ENCODE data around the gene CARM1. TPM values are rescaled to one million over a fixed set of nuclear protein-coding genes. Genes with fewer than 3 reads are reported as not detected.
"Not testable (repeated sequence)": the region's sequence is repeated elsewhere in the genome, so short reads cannot be mapped to it uniquely, and the experiment has no call there.

The CARM1 gene
- total RNA-seq, 5 donors from 2014 or later (not counting 1 experiment from before 2014, with no cell fraction given), result 22.3 to 35.2 (median 30.8) TPM

DNA sequence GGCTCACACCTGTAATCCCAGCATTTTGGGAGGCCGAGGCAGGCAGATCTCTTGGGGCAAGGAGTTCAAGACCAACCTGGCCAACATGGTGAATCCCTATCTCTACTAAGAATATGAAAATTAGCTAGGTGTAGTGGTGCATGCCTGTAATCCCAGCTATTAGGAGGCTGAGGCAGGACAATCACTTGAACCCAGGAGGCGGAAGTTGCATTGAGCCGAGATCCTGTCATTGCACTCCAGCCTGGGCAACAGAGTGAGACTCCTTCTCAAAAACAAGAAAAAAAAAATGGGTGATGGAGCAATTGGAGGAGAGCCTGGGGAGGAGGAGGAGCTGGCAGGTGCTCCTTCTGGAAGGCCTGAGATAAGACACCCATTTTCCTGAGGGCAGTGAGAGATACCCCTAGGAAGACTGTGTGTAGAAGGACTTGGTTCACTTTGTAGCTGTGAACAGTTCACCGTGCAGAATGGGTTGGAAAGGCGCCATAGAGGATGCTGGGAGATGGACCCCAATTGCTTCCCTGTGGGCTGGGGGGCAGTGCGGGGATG, 8.7 kb upstream of the CARM1 start:
- no peak overlapping the region for H3K4me3 Mint-ChIP-seq
- Histone ChIP-seq H3K4me3 (ENCODE audit: control insufficient read depth in 1 of 2, extremely low read depth in 1 of 2, low read length in 1 of 2) (no peak overlapping the region), H3K27me3 (replicated peaks in 1 of 2; ENCODE audit: control insufficient read depth in 2 of 2, extremely low read depth in 1 of 2, insufficient read depth in 2 of 2, low read length in 1 of 2) (no peaks in the 10 kb centered on the region), H3K36me3 (ENCODE audit: control insufficient read depth in 2 of 2, extremely low read depth in 1 of 2, insufficient read depth in 1 of 2, low read length in 1 of 2) (no peaks in the 10 kb centered on the region), H3K4me1 (ENCODE audit: control insufficient read depth in 1 of 2, extremely low read depth in 1 of 2, insufficient read depth in 2 of 2, low read length in 2 of 2) (peaks cover 0 to 10% of the 10 kb centered on the region in 2 experiments), H3K27ac (ENCODE audit: low read length) (no peak overlapping the region), H3K9me3 (no peaks in the 10 kb centered on the region)
- H3K4me1 Mint-ChIP-seq, result peaks cover 10 to 17% (median 13%) of the 10 kb centered on the region in 3 donors
- DNase-seq, result no peak
- H3K27me3 Mint-ChIP-seq, result no peaks in the 10 kb centered on the region
- ATAC-seq (replicated peaks in 1 of 4), result no peak
- no peak overlapping the region for H3K27ac Mint-ChIP-seq
- no peaks in the 10 kb centered on the region for H3K36me3 Mint-ChIP-seq
- H3K9me3 Mint-ChIP-seq, result no peaks in the 10 kb centered on the region
- WGBS (ENCODE audit: insufficient coverage), result 93% methylated on average over 4 of the region's 6 CpGs
- ChIA-PET CTCF (interaction anchor here (0.5 to 1.1 kb wide), 4 partner anchors 27 to 541 kb away, joined by 3 to 6 read pairs (median 4); partner anchors contain the start of gene TMED1 (in 1 of the 2)), POLR2A (interaction anchor here in 1 of 2 donors (0.7 kb wide), 1 partner anchor 642 kb away, joined by 3 read pairs; no protein-coding TSS in a partner anchor)

- ChIA-PET POLR2A (no interaction called here), CTCF (interaction anchor here in 1 of 2 donors (0.5 to 1.6 kb wide), 2 partner anchors 27 to 540 kb away, joined by 3 to 31 read pairs; partner anchors contain the start of gene TMED1)
- Mint-ChIP-seq H3K9me3 (no peaks in the 10 kb centered on the region), H3K36me3 (no peaks in the 10 kb centered on the region), H3K4me3 (no peak overlapping the region), H3K27ac (no peak overlapping the region), H3K27me3 (no peaks in the 10 kb centered on the region), H3K4me1 (peaks cover 12 to 17% (median 17%) of the 10 kb centered on the region in 3 donors)
- no peak for DNase-seq
- no peaks in the 10 kb centered on the region for H3K27me3 ChIP-seq (replicated peaks in 1 of 2; ENCODE audit: control insufficient read depth in 2 of 2, extremely low read depth in 1 of 2, insufficient read depth in 2 of 2, low read length in 1 of 2)
- no peak overlapping the region for H3K4me3 ChIP-seq (ENCODE audit: control insufficient read depth in 1 of 2, extremely low read depth in 1 of 2, low read length in 1 of 2)
- no peaks in the 10 kb centered on the region for H3K9me3 ChIP-seq
- H3K27ac ChIP-seq (ENCODE audit: low read length), result no peak overlapping the region
- H3K36me3 ChIP-seq (ENCODE audit: control insufficient read depth in 2 of 2, extremely low read depth in 1 of 2, insufficient read depth in 1 of 2, low read length in 1 of 2), result no peaks in the 10 kb centered on the region
- ATAC-seq (replicated peaks in 1 of 4), result no peak
- H3K4me1 ChIP-seq (ENCODE audit: control insufficient read depth in 1 of 2, extremely low read depth in 1 of 2, insufficient read depth in 2 of 2, low read length in 2 of 2), result peaks cover 0 to 10% of the 10 kb centered on the region in 2 experiments
- WGBS (ENCODE audit: insufficient coverage), result 95% methylated on average over 12 of the region's 18 CpGs
Observed at GRCh38 chr19:10863107-10863717, 8.1 kb upstream of the CARM1 start.

DNA sequence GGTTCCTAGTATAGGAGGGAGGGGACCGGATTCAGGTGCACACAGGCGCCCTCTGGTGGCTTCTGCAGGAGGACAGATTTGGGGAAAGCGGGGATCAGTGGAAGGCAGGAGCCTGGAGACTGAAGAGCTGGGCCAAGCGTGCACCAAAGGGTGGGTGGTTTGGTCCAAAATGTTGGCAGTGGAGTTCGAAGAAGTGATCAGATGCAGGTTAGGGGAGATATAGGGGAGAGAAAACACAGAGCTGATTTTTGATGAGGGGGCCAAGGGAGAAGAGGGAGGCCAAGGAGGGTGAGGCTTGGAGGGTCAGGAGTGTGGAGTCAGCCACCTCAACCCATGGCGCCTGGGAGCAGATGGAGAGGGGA, 6.8 kb upstream of the CARM1 start:
- no peaks in the 10 kb centered on the region for H3K9me3 Mint-ChIP-seq
- WGBS (ENCODE audit: insufficient coverage), result 9% methylated on average over 6 of the region's 6 CpGs
- Histone ChIP-seq H3K27me3 (replicated peaks in 1 of 2; ENCODE audit: control insufficient read depth in 2 of 2, extremely low read depth in 1 of 2, insufficient read depth in 2 of 2, low read length in 1 of 2) (no peaks in the 10 kb centered on the region), H3K27ac (ENCODE audit: low read length) (no peak overlapping the region), H3K4me3 (ENCODE audit: control insufficient read depth in 1 of 2, extremely low read depth in 1 of 2, low read length in 1 of 2) (no peak overlapping the region), H3K36me3 (ENCODE audit: control insufficient read depth in 2 of 2, extremely low read depth in 1 of 2, insufficient read depth in 1 of 2, low read length in 1 of 2) (no peaks in the 10 kb centered on the region), H3K9me3 (no peaks in the 10 kb centered on the region), H3K4me1 (ENCODE audit: control insufficient read depth in 1 of 2, extremely low read depth in 1 of 2, insufficient read depth in 2 of 2, low read length in 2 of 2) (peaks cover 0 to 10% of the 10 kb centered on the region in 2 experiments)
- ChIA-PET CTCF (interaction anchor here (0.5 to 1.6 kb wide), 9 partner anchors 9 to 1542 kb away, joined by 3 to 31 read pairs (median 4); partner anchors contain the start of genes DNM2 (in 1 of the 2) and TMED1 (in 1 of the 2)), POLR2A (interaction anchor here (0.6 to 0.7 kb wide), 4 partner anchors 15 to 497 kb away, joined by 3 to 5 read pairs (median 3); partner anchors contain the start of gene DNM2 (in 1 of the 2))
- no peaks in the 10 kb centered on the region for H3K36me3 Mint-ChIP-seq
- no peaks in the 10 kb centered on the region for H3K27me3 Mint-ChIP-seq
- H3K4me3 Mint-ChIP-seq, result no peak overlapping the region
- ATAC-seq (replicated peaks in 1 of 4) (peak; percentile 92 to 93 (median 92)), DNase-seq (peak; percentile 46 to 89 (median 72))
- peak overlapping the region in 1 of 2 donors; percentile 66 for H3K27ac Mint-ChIP-seq
- H3K4me1 Mint-ChIP-seq, result peaks cover 12 to 20% (median 17%) of the 10 kb centered on the region in 3 donors

- ATAC-seq (replicated peaks in 1 of 4), result no peak
- no peak overlapping the region for H3K27ac ChIP-seq (ENCODE audit: low read length)
- Mint-ChIP-seq H3K27me3 (no peaks in the 10 kb centered on the region), H3K4me1 (peaks cover 16 to 26% (median 24%) of the 10 kb centered on the region in 3 donors), H3K27ac (no peak overlapping the region), H3K9me3 (no peaks in the 10 kb centered on the region), H3K4me3 (no peak overlapping the region), H3K36me3 (no peaks in the 10 kb centered on the region)
- no peak for DNase-seq
- H3K27me3 ChIP-seq (replicated peaks in 1 of 2; ENCODE audit: control insufficient read depth in 2 of 2, extremely low read depth in 1 of 2, insufficient read depth in 2 of 2, low read length in 1 of 2), result no peaks in the 10 kb centered on the region
- H3K36me3 ChIP-seq (ENCODE audit: control insufficient read depth in 2 of 2, extremely low read depth in 1 of 2, insufficient read depth in 1 of 2, low read length in 1 of 2), result no peaks in the 10 kb centered on the region
- H3K4me1 ChIP-seq (ENCODE audit: control insufficient read depth in 1 of 2, extremely low read depth in 1 of 2, insufficient read depth in 2 of 2, low read length in 2 of 2), result peaks cover 3 to 17% of the 10 kb centered on the region in 2 experiments
- no peak overlapping the region for H3K4me3 ChIP-seq (ENCODE audit: control insufficient read depth in 1 of 2, extremely low read depth in 1 of 2, low read length in 1 of 2)
- ChIA-PET CTCF (interaction anchor here in 1 of 2 donors (0.7 to 1.0 kb wide), 2 partner anchors 12 to 152 kb away, joined by 3 read pairs; no protein-coding TSS in a partner anchor), POLR2A (interaction anchor here in 1 of 2 donors (0.7 kb wide), 2 partner anchors 28 to 277 kb away, joined by 3 to 11 read pairs; no protein-coding TSS in a partner anchor)
- WGBS (ENCODE audit: insufficient coverage), result 96% methylated on average over 5 of the region's 10 CpGs
- H3K9me3 ChIP-seq, result no peaks in the 10 kb centered on the region
Observed at GRCh38 chr19:10866495-10866894, 4.9 kb upstream of the CARM1 start.

DNA sequence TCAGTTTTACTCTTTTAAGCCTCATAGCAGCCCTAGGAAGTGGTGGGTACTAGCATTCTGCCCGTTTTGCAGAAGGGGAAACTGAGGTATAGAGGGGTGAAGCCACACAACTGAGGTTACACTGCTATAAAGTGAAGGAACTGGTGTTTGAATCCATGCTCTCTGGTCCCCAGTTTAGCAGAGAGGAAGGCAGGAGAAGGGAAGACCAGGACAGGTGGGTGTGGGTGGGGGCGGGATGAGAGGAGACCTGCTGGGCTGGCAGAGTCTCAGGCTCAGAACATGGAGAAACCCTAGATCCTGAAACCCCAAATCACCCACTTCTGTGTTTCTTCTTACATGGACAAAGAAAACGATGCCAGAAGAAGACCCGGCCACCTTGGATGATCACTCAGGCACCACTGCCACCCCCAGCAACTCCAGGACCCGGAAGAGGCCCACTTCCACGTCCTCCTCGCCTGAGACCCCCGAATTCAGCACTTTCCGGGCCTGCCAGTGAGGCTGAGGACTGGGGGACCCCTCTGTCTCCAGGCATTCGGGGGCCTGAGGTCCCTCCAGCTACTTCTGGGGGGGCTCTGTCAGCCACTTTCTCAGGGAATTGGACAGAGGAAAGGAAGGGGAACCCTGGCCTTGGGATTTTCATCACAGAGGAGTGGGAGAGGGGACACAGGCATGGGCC, 2.3 kb upstream of the CARM1 start:
- Mint-ChIP-seq H3K4me1 (peaks cover 21 to 32% (median 23%) of the 10 kb centered on the region in 3 donors), H3K36me3 (no peaks in the 10 kb centered on the region), H3K4me3 (peak overlapping the region in 1 of 3 donors; percentile 28), H3K9me3 (no peaks in the 10 kb centered on the region), H3K27ac (no peak overlapping the region), H3K27me3 (no peaks in the 10 kb centered on the region)
- POLR2A ChIA-PET, result no interaction called here
- CTCF ChIA-PET, result interaction anchor here in 1 of 2 donors (0.6 kb wide), 1 partner anchor 361 kb away, joined by 3 read pairs; no protein-coding TSS in a partner anchor
- Histone ChIP-seq H3K27me3 (replicated peaks in 1 of 2; ENCODE audit: control insufficient read depth in 2 of 2, extremely low read depth in 1 of 2, insufficient read depth in 2 of 2, low read length in 1 of 2) (no peaks in the 10 kb centered on the region), H3K27ac (ENCODE audit: low read length) (no peak overlapping the region), H3K4me3 (ENCODE audit: control insufficient read depth in 1 of 2, extremely low read depth in 1 of 2, low read length in 1 of 2) (no peak overlapping the region), H3K36me3 (ENCODE audit: control insufficient read depth in 2 of 2, extremely low read depth in 1 of 2, insufficient read depth in 1 of 2, low read length in 1 of 2) (no peaks in the 10 kb centered on the region), H3K4me1 (ENCODE audit: control insufficient read depth in 1 of 2, extremely low read depth in 1 of 2, insufficient read depth in 2 of 2, low read length in 2 of 2) (peaks cover 10 to 31% of the 10 kb centered on the region in 2 experiments), H3K9me3 (no peaks in the 10 kb centered on the region)
- 91% methylated on average over 8 of the region's 10 CpGs for WGBS (ENCODE audit: insufficient coverage)
- DNase-seq (no peak), ATAC-seq (replicated peaks in 1 of 4) (no peak)

DNA sequence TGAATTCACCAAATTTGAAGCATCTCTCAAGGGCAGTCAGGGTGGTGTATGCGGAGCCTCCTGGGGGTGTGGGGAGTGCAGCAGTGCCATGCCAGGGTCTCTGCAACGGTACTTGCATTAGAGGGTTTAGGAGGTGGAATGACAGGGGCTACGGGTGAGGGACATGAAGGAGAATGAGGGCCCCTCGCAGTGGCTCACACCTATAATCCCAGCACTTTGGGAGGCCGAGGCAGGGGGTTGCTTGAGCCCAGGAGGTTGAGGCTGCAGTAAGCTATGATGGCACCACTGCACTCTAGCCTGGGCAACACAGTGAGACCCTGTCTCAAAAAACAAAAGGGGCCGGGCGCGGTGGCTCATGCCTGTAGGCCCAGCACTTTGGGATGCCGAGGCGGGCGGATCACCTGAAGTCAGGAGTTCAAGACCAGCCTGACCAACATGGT, 1.5 kb upstream of the CARM1 start:
- POLR2A ChIA-PET, result interaction anchor here in 1 of 2 donors (0.6 kb wide), 1 partner anchor 152 kb away, joined by 3 read pairs; the partner anchor contains the start of gene DNM2
- not testable (repeated sequence) for H3K27me3 Mint-ChIP-seq
- DNase-seq, result peak in 2 of 35 experiments; percentile 5 to 28

More for the DNA sequence above, 1.5 kb upstream of the CARM1 start:
- CTCF ChIA-PET; H3K36me3 Mint-ChIP-seq; ATAC-seq (replicated peaks in 1 of 4); H3K27me3 ChIP-seq (replicated peaks in 1 of 2; ENCODE audit: control insufficient read depth in 2 of 2, extremely low read depth in 1 of 2, insufficient read depth in 2 of 2, low read length in 1 of 2); H3K4me3 ChIP-seq (ENCODE audit: control insufficient read depth in 1 of 2, extremely low read depth in 1 of 2, low read length in 1 of 2); H3K36me3 ChIP-seq (ENCODE audit: control insufficient read depth in 2 of 2, extremely low read depth in 1 of 2, insufficient read depth in 1 of 2, low read length in 1 of 2); H3K9me3 ChIP-seq; H3K9me3 Mint-ChIP-seq; H3K27ac ChIP-seq (ENCODE audit: low read length): not testable (repeated sequence)
- peak overlapping the region; percentile 55 to 65 (median 63) for H3K4me3 Mint-ChIP-seq
- 96% methylated on average over 8 of the region's 11 CpGs for WGBS (ENCODE audit: insufficient coverage)
- peak overlapping the region in 1 of 2 donors; percentile 52 for H3K27ac Mint-ChIP-seq
- peaks cover 10 to 23% of the 10 kb centered on the region in 2 experiments for H3K4me1 ChIP-seq (ENCODE audit: control insufficient read depth in 1 of 2, extremely low read depth in 1 of 2, insufficient read depth in 2 of 2, low read length in 2 of 2)
- peaks cover 14 to 27% (median 18%) of the 10 kb centered on the region in 3 donors for H3K4me1 Mint-ChIP-seq

Data from T-cell (primary cell).